SU-DHL-6 (cell line): ENCODE measurements around the gene PRDM10.
"Not testable (repeated sequence)": the region's sequence is repeated elsewhere in the genome, so short reads cannot be mapped to it uniquely, and the experiment has no call there.

ENCODE experiments used
- H2AFZ ChIP-seq: fragments of 200-600 bp; sonication (generic); 2 replicates; pipeline ENCODE4 v1.6.1; 2014; ENCODE audit warnings: low read depth, mild to moderate bottlenecking, moderate library complexity, mixed read lengths, antibody characterized with exemption, low read length; ENCODE audit not compliant: severe bottlenecking
- H3F3A ChIP-seq: fragments of 200-600 bp; shearing (Covaris generic); 2 replicates; pipeline ENCODE4 v1.6.0; 2016; ENCODE audit warnings: antibody characterized with exemption, mild to moderate bottlenecking; ENCODE audit not compliant: insufficient read depth
- H3K27ac ChIP-seq: fragments of 200-600 bp; sonication (generic); 2 replicates; pipeline ENCODE4 v1.5.1; 2016; ENCODE audit warnings: low read depth, mild to moderate bottlenecking, low read length, moderate library complexity, mixed read lengths
- H3K27me3 ChIP-seq: fragments of 200-600 bp; sonication (generic), shearing (Covaris generic); 2 replicates; pipeline ENCODE4 v1.6.0; 2014; ENCODE audit warnings: mild to moderate bottlenecking, low read length
- H3K36me3 ChIP-seq: fragments of 200-600 bp; sonication (generic); 2 replicates; pipeline ENCODE4 v1.6.1; 2014; ENCODE audit warnings: mild to moderate bottlenecking, low read length, mixed read lengths
- H3K4me2 ChIP-seq: fragments of 300-600, 200-600 bp; shearing (Covaris generic), sonication (generic); 2 replicates; pipeline ENCODE4 v1.6.0; 2014; ENCODE audit warnings: low read length, low read depth, mild to moderate bottlenecking; ENCODE audit not compliant: poor library complexity, severe bottlenecking
- H3K4me3 ChIP-seq: fragments of 200-600 bp; sonication (generic); 2 replicates; pipeline ENCODE4 v1.5.1; 2014; ENCODE audit warnings: antibody characterized with exemption, low read length, mild to moderate bottlenecking, mixed read lengths; ENCODE audit not compliant: insufficient read depth, poor library complexity, severe bottlenecking
- H3K79me2 ChIP-seq: fragments of 200-600 bp; sonication (generic); 2 replicates; pipeline ENCODE4 v1.6.1; 2014; ENCODE audit warnings: mild to moderate bottlenecking, low read length, moderate library complexity; ENCODE audit not compliant: insufficient read depth
- H3K9ac ChIP-seq: fragments of 200-600 bp; sonication (generic); 2 replicates; pipeline ENCODE4 v1.7.0; 2014; ENCODE audit warnings: mild to moderate bottlenecking, low read length
- H3K9me2 ChIP-seq: fragments of 200-600 bp; sonication (generic); replicated peaks from 2 replicates; pipeline ENCODE4 v1.6.1; 2014; ENCODE audit warnings: low read length; ENCODE audit not compliant: insufficient read depth
- H3K9me3 ChIP-seq: fragments of 200-600 bp; sonication (generic); 2 replicates; pipeline ENCODE4 v1.6.1; 2014; ENCODE audit warnings: low read length, mixed read lengths; ENCODE audit not compliant: insufficient read depth
- H4K20me1 ChIP-seq: fragments of 200-600 bp; sonication (generic); 2 replicates; pipeline ENCODE4 v1.6.1; 2014; ENCODE audit warnings: low read depth, mild to moderate bottlenecking, antibody characterized with exemption, low read length, moderate library complexity, mixed read lengths
- CTCF ChIP-seq: fragments of 200-600 bp; sonication (generic); IDR thresholded peaks from one replicate; pipeline ENCODE4 v1.5.1; 2017; ENCODE audit warnings: antibody characterized with exemption, mild to moderate bottlenecking, low read length, moderate library complexity; ENCODE audit not compliant: insufficient read depth, poor library complexity, severe bottlenecking
- EZH2phosphoT487 ChIP-seq: fragments of 200-600 bp; sonication (generic), shearing (Covaris generic); conservative IDR thresholded peaks from 2 replicates; pipeline ENCODE4 v1.6.1; 2018; ENCODE audit warnings: mild to moderate bottlenecking, antibody characterized with exemption, low read length, moderate library complexity, mixed read lengths

Gene PRDM10

GRCh38 chr11:129880311-129880710 is 122.3 kb downstream of the PRDM10 start:
- no peaks in the 10 kb centered on the region for H3K79me2 ChIP-seq
- H4K20me1 ChIP-seq: no peaks in the 10 kb centered on the region
- TF ChIP-seq CTCF (no peak), EZH2phosphoT487 (no peak)
- no peaks in the 10 kb centered on the region for H3K27me3 ChIP-seq
- H3K9me2 ChIP-seq: no peaks in the 10 kb centered on the region
- H3K36me3 ChIP-seq: no peaks in the 10 kb centered on the region
- H3K4me2 ChIP-seq: no peak overlapping the region
- no peak overlapping the region for H3K27ac ChIP-seq
- H3F3A ChIP-seq: no peaks in the 10 kb centered on the region
- no peak overlapping the region for H3K9ac ChIP-seq
- H3K4me3 ChIP-seq: no peak overlapping the region
- H3K9me3 ChIP-seq: no peaks in the 10 kb centered on the region
- H2AFZ ChIP-seq: no peak overlapping the region

GRCh38 chr11:129871914-129872313 is 130.7 kb downstream of the PRDM10 start:
- no peak overlapping the region for H3K27ac ChIP-seq
- no peak for TF ChIP-seq CTCF
- TF ChIP-seq EZH2phosphoT487: no peak

GRCh38 chr11:129868626-129869025 is 134.0 kb downstream of the PRDM10 start:
- not testable (repeated sequence) for H3K9ac ChIP-seq, H3K4me2 ChIP-seq, H3K9me3 ChIP-seq, H3K4me3 ChIP-seq, H3K27ac ChIP-seq, H3K27me3 ChIP-seq, H3K36me3 ChIP-seq, H4K20me1 ChIP-seq, H3K9me2 ChIP-seq, H3F3A ChIP-seq, H3K79me2 ChIP-seq, H2AFZ ChIP-seq

More at GRCh38 chr11:129871914-129872313, 130.7 kb downstream of the PRDM10 start:
- Histone ChIP-seq H4K20me1 (no peaks in the 10 kb centered on the region), H3K9ac (no peak overlapping the region), H2AFZ (no peak overlapping the region), H3F3A (no peaks in the 10 kb centered on the region), H3K9me3 (no peaks in the 10 kb centered on the region), H3K4me3 (no peak overlapping the region), H3K36me3 (no peaks in the 10 kb centered on the region), H3K27me3 (no peaks in the 10 kb centered on the region), H3K4me2 (no peak overlapping the region), H3K79me2 (no peaks in the 10 kb centered on the region), H3K9me2 (no peaks in the 10 kb centered on the region)

- H3K4me3 ChIP-seq: no peak overlapping the region
- H3K79me2 ChIP-seq: no peaks in the 10 kb centered on the region
- H2AFZ ChIP-seq: no peak overlapping the region
- no peaks in the 10 kb centered on the region for H3K36me3 ChIP-seq
- H4K20me1 ChIP-seq: no peaks in the 10 kb centered on the region
- no peaks in the 10 kb centered on the region for H3K27me3 ChIP-seq
- no peak for TF ChIP-seq CTCF
- no peak for TF ChIP-seq EZH2phosphoT487
- H3K9me2 ChIP-seq: no peaks in the 10 kb centered on the region
- no peak overlapping the region for H3K9ac ChIP-seq
- no peaks in the 10 kb centered on the region for H3K9me3 ChIP-seq
- H3K27ac ChIP-seq: no peak overlapping the region
- H3K4me2 ChIP-seq: no peak overlapping the region
- H3F3A ChIP-seq: no peaks in the 10 kb centered on the region
These were observed 136.3 kb downstream of the PRDM10 start for GRCh38 chr11:129866311-129866710.
